ENCODE data around the gene CYP4A22. TPM values are rescaled to one million over a fixed set of nuclear protein-coding genes. Genes with fewer than 3 reads are reported as not detected.

Gene CYP4A22
- total and polyA plus RNA-seq, 4 donors, result 0.05 to 0.18 (median 0.15) TPM

DNA sequence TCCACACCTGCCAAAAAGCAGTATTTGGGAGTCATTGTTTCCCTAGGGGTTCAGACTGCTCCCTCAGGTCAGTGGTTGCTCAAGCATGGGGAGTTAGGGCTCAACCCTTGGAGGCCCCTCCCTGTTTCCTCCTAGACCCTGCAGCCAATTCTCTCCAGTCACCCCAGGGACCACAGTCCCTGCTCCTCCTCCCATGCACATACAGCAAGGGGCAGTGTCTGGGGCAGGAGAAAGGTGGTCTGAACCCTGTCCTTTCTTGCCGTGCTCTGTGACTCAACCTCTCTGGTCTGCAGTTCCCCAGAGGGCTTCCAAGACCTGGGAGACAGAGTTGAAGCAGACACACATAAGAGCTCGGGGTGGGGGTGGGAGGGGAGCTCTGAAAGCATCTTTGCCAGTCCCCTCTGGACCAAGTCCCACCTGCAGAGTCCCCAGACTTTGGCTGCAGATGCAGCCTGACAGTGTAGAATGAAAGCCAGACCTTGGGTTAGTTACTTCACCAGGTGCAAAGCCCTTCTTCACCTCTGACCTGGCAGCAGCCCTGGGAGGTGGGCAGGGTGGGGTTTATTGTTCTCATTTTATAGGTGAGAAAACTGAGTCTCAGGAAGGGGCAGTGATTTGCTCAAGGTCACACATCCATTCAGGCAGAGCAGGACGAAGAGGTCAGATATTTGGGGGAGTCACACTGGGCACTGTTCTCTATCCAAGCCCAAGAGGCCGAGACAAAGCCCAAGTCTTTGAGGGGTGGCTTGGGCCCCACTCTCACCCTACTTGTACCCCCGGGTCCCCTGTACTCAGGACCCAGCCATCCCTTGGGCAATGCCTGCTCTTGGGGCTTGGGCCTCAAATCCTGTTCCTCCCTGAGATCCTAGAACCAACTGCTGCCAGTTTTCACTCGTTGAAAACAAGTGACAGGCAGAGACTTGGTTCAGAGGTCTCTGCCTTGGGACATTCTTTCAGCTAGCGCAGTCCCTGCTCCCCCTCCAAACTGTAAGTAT lies 51.8 kb downstream of the CYP4A22 start:
- DNase-seq (no peak), ATAC-seq (ENCODE audit: insufficient read depth, low FRiP score) (no peak)
- Histone ChIP-seq H3K27ac (ENCODE audit: low read depth in 1 of 2, low read length in 1 of 2) (peak overlapping the region in 1 of 2 donors; percentile 62), H3K4me3 (no peak overlapping the region), H3K9me3 (ENCODE audit: control insufficient read depth in 4 of 4, insufficient read depth in 3 of 4, low read length in 3 of 4) (no peaks in the 10 kb centered on the region), H3K9ac (ENCODE audit: insufficient read depth in 1 of 2, low read length in 2 of 2) (no peak overlapping the region), H3K4me1 (ENCODE audit: control insufficient read depth in 5 of 5, insufficient read depth in 5 of 5, low read length in 5 of 5) (peaks cover 0 to 26% (median 15%) of the 10 kb centered on the region in 5 donors), H3K27me3 (ENCODE audit: control insufficient read depth in 3 of 3, insufficient read depth in 3 of 3, low read length in 2 of 3) (no peaks in the 10 kb centered on the region), H3K36me3 (ENCODE audit: control insufficient read depth in 4 of 4, insufficient read depth in 4 of 4, low read length in 4 of 4) (no peaks in the 10 kb centered on the region)
- TF ChIP-seq, protein P1, sequence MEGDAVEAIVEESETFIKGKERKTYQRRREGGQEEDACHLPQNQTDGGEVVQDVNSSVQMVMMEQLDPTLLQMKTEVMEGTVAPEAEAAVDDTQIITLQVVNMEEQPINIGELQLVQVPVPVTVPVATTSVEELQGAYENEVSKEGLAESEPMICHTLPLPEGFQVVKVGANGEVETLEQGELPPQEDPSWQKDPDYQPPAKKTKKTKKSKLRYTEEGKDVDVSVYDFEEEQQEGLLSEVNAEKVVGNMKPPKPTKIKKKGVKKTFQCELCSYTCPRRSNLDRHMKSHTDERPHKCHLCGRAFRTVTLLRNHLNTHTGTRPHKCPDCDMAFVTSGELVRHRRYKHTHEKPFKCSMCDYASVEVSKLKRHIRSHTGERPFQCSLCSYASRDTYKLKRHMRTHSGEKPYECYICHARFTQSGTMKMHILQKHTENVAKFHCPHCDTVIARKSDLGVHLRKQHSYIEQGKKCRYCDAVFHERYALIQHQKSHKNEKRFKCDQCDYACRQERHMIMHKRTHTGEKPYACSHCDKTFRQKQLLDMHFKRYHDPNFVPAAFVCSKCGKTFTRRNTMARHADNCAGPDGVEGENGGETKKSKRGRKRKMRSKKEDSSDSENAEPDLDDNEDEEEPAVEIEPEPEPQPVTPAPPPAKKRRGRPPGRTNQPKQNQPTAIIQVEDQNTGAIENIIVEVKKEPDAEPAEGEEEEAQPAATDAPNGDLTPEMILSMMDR (IDR thresholded peaks at IDR 0.05; ENCODE audit: control extremely low read depth, extremely low read depth), result no peak
- WGBS, 2 donors, result 76 to 81% methylated on average over 7 of the region's 7 CpGs

DNA sequence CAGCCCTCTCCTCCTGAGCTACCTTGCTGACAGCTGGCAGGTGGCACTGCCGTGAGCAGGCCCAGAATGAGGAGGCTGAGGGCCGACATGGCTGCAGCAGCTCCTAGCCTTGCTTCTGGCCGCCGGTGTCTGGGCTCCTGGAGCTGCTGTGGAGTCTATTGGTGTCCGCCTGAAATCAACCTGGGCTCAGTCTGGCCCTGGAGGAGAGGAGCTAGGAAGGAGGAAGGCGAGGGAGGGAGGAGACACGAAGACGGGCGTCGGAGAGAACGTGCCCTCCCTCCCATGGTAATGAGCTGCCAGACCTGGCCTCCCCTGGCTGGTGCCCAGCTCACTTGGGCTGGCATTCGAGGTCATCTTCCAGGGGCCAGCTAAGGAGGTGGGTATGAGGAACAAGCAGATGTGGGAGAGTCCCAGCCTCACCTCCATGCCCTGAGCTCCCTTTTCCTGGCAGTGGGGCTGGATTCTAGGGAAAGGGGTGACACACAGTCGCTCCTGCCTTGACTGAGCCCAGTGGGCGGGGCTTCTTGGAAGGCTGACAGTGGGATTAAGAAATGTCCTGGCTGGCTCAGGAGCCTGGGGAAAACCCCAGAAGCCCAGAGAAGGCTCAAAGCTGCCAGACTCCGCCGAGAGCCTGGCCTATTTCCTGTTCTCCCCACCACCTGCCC lies 52.7 kb downstream of the CYP4A22 start, which contains the start of gene PDZK1IP1:
TSS of gene PDZK1IP1 (minus strand) at position 193 of the 665 bp plus-strand sequence. CDS start at position 89, 104 bp downstream.
- peaks cover 0 to 26% (median 15%) of the 10 kb centered on the region in 5 donors for H3K4me1 ChIP-seq (ENCODE audit: control insufficient read depth in 5 of 5, insufficient read depth in 5 of 5, low read length in 5 of 5)
- H3K27me3 ChIP-seq (ENCODE audit: control insufficient read depth in 3 of 3, insufficient read depth in 3 of 3, low read length in 2 of 3), result no peaks in the 10 kb centered on the region
- peak; percentile 57 to 70 (median 61) for DNase-seq
- no peaks in the 10 kb centered on the region for H3K9me3 ChIP-seq (ENCODE audit: control insufficient read depth in 4 of 4, insufficient read depth in 3 of 4, low read length in 3 of 4)
- no peak within 1 kb of the TSS for H3K4me3 ChIP-seq
- TF ChIP-seq, protein P1 (IDR thresholded peaks at IDR 0.05; ENCODE audit: control extremely low read depth, extremely low read depth), result no peak
- peak; percentile 90 for ATAC-seq (ENCODE audit: insufficient read depth, low FRiP score)
- H3K36me3 ChIP-seq (ENCODE audit: control insufficient read depth in 4 of 4, insufficient read depth in 4 of 4, low read length in 4 of 4), result no peaks in the 10 kb centered on the region
- WGBS, 2 donors, result 36 to 48% methylated on average over 16 of the region's 16 CpGs
- H3K9ac ChIP-seq (ENCODE audit: insufficient read depth in 1 of 2, low read length in 2 of 2), result no peak within 1 kb of the TSS
- H3K27ac ChIP-seq (ENCODE audit: low read depth in 1 of 2, low read length in 1 of 2), result peak within 1 kb of the TSS in 1 of 2 donors; percentile 62

DNA sequence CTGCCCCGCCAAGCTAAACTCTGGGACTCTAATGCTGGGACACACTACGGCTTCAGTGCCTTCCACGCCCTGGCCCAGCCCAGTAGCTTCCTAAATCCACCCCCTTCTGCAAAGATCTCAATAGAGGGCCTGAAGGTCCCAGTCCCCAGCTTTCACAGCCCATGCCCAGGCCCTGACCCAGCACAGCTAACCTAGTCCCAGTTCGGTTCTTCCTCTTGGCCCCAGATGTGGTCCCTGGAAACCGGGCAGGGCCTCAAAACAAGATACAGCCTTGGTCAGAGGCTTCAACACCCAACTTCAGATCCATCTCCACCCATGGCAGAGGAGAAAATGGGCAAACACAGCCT lies 53.2 kb downstream of the CYP4A22 start:
- no peaks in the 10 kb centered on the region for H3K27me3 ChIP-seq (ENCODE audit: control insufficient read depth in 3 of 3, insufficient read depth in 3 of 3, low read length in 2 of 3)
- H3K27ac ChIP-seq (ENCODE audit: low read depth in 1 of 2, low read length in 1 of 2), result peak overlapping the region in 1 of 2 donors; percentile 62
- no peak overlapping the region for H3K9ac ChIP-seq (ENCODE audit: insufficient read depth in 1 of 2, low read length in 2 of 2)
- WGBS, 2 donors, result 44 to 45% methylated on average over 5 of the region's 5 CpGs
- DNase-seq (no peak), ATAC-seq (ENCODE audit: insufficient read depth, low FRiP score) (no peak)
- peaks cover 0 to 26% (median 15%) of the 10 kb centered on the region in 5 donors for H3K4me1 ChIP-seq (ENCODE audit: control insufficient read depth in 5 of 5, insufficient read depth in 5 of 5, low read length in 5 of 5)
- no peak overlapping the region for H3K4me3 ChIP-seq
- TF ChIP-seq, protein P1 (IDR thresholded peaks at IDR 0.05; ENCODE audit: control extremely low read depth, extremely low read depth), result no peak
- H3K36me3 ChIP-seq (ENCODE audit: control insufficient read depth in 4 of 4, insufficient read depth in 4 of 4, low read length in 4 of 4), result no peaks in the 10 kb centered on the region
- no peaks in the 10 kb centered on the region for H3K9me3 ChIP-seq (ENCODE audit: control insufficient read depth in 4 of 4, insufficient read depth in 3 of 4, low read length in 3 of 4)
